Stimulated activated naive CD8-positive, alpha-beta T cell treated with anti-CD3 and anti-CD28 coated beads, Interleukin-15, Interleukin-2, amounts not matched to agents 100 ng/mL and 50 ng/mL, for 24 hours (primary cell): ENCODE measurements around the gene ADAM17.

Experiments used
- H3K27ac Mint-ChIP-seq: one replicate; pipeline ENCODE4 v1.8.0; 2021; ENCODE audit warnings: mild to moderate bottlenecking, mixed read lengths
- H3K27me3 Mint-ChIP-seq: one replicate; pipeline ENCODE4 v1.8.0; 2021; ENCODE audit warnings: mixed read lengths
- H3K36me3 Mint-ChIP-seq: one replicate; pipeline ENCODE4 v1.8.0; 2021; ENCODE audit warnings: low read depth, mixed read lengths
- H3K4me1 Mint-ChIP-seq: one replicate; pipeline ENCODE4 v1.8.0; 2021; ENCODE audit warnings: low read depth, mixed read lengths
- H3K4me3 Mint-ChIP-seq: one replicate; pipeline ENCODE4 v1.8.0; 2021; ENCODE audit warnings: mild to moderate bottlenecking, mixed read lengths
- H3K9me3 Mint-ChIP-seq: one replicate; pipeline ENCODE4 v1.8.0; 2021; ENCODE audit warnings: mixed read lengths

ADAM17 gene

GRCh38 chr2:9451231-9451630 lies 104.4 kb downstream of the ADAM17 start:
- Mint-ChIP-seq H3K36me3 (peaks cover 54% of the 10 kb centered on the region), H3K27ac (no peak overlapping the region), H3K4me1 (no peaks in the 10 kb centered on the region), H3K9me3 (no peaks in the 10 kb centered on the region), H3K27me3 (no peaks in the 10 kb centered on the region), H3K4me3 (no peak overlapping the region)

GRCh38 chr2:9445089-9445488 lies 110.5 kb downstream of the ADAM17 start:
- H3K36me3 Mint-ChIP-seq = peaks cover 57% of the 10 kb centered on the region
- H3K4me1 Mint-ChIP-seq = peaks cover 8% of the 10 kb centered on the region
- H3K4me3 Mint-ChIP-seq = no peak overlapping the region
- no peak overlapping the region for H3K27ac Mint-ChIP-seq
- H3K9me3 Mint-ChIP-seq = no peaks in the 10 kb centered on the region
- no peaks in the 10 kb centered on the region for H3K27me3 Mint-ChIP-seq

DNA sequence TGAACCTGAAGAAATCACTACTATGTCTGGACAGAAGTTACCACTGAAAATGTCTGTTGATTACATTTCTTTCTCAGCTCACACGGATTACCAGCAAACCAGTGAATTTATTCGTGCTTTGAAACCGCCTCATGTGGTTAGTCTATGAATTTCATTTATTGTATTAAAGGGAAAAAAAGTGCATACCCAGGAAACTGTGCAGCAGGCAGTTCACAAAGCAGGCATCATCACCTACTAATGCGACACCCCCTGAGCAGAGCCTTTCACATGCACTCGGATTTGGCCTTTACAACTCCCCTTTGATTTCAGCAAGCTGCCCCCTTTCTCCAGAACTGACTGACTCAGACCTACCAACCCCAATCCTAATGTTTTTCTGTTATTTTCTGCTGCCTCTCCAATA lies 112.1 kb downstream of the ADAM17 start:
- peaks cover 60% of the 10 kb centered on the region for H3K36me3 Mint-ChIP-seq
- no peaks in the 10 kb centered on the region for H3K27me3 Mint-ChIP-seq
- H3K27ac Mint-ChIP-seq = no peak overlapping the region
- H3K4me3 Mint-ChIP-seq = no peak overlapping the region
- H3K4me1 Mint-ChIP-seq = peaks cover 8% of the 10 kb centered on the region
- no peaks in the 10 kb centered on the region for H3K9me3 Mint-ChIP-seq

DNA sequence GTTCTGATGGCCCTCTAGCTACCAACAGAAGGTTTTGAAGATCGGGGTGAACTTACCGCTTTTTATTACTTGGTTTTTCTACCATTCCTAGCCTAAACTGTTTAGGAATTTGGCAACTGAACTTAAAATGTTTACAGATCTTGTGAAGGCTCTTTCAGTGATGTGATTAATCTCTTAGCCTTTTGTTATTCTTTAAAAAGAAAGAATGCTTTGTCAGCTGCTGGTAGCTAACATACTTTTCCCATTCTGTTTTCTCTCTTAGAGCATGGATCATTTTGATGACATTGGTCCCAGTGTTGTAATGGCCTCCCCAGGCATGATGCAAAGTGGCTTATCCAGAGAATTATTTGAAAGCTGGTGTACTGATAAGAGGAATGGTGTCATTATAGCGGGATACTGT lies 114.1 kb downstream of the ADAM17 start:
- Mint-ChIP-seq H3K27me3 (no peaks in the 10 kb centered on the region), H3K4me3 (no peak overlapping the region), H3K4me1 (peaks cover 8% of the 10 kb centered on the region), H3K36me3 (peaks cover 71% of the 10 kb centered on the region), H3K27ac (no peak overlapping the region), H3K9me3 (no peaks in the 10 kb centered on the region)

GRCh38 chr2:9440058-9440727 lies 115.4 kb downstream of the ADAM17 start:
- Mint-ChIP-seq H3K9me3 (no peaks in the 10 kb centered on the region), H3K27me3 (no peaks in the 10 kb centered on the region), H3K36me3 (peaks cover 71% of the 10 kb centered on the region), H3K4me3 (no peak overlapping the region), H3K4me1 (peaks cover 3% of the 10 kb centered on the region), H3K27ac (no peak overlapping the region)

GRCh38 chr2:9439536-9439935 lies 116.1 kb downstream of the ADAM17 start:
- no peaks in the 10 kb centered on the region for H3K27me3 Mint-ChIP-seq
- peaks cover 71% of the 10 kb centered on the region for H3K36me3 Mint-ChIP-seq
- H3K9me3 Mint-ChIP-seq = no peaks in the 10 kb centered on the region
- no peak overlapping the region for H3K4me3 Mint-ChIP-seq
- H3K27ac Mint-ChIP-seq = no peak overlapping the region
- H3K4me1 Mint-ChIP-seq = no peaks in the 10 kb centered on the region
